Inflammatory macrophage treated with lipopolysaccharide for 1 hour (primary cell): ENCODE results near the gene SSTR4.

ENCODE experiments used
- DNase-seq, 2 donors: peaks; one replicate each; pipeline ENCODE4 v3.0.0-alpha.2; 2020 to 2022

Gene SSTR4

DNA sequence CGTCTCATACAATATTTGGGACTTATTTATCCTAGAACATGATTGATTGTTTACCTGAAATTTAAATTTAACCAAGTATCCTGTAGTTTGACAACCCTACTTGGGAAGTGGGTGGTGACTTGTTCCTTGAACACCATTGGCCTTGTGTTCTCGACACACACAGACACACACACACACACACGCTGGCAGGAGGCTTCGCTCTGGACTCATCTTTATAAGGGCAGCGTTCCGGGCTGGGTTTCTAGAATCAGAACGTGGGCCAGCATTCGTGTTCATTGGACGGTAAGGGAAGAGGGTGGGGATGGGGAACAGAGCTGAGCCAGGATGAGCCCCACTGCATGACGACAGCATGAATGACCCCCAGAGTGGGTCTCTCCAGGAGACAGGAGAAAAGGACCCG, 16.2 kb upstream of the SSTR4 start:
- no peak for DNase-seq

DNA sequence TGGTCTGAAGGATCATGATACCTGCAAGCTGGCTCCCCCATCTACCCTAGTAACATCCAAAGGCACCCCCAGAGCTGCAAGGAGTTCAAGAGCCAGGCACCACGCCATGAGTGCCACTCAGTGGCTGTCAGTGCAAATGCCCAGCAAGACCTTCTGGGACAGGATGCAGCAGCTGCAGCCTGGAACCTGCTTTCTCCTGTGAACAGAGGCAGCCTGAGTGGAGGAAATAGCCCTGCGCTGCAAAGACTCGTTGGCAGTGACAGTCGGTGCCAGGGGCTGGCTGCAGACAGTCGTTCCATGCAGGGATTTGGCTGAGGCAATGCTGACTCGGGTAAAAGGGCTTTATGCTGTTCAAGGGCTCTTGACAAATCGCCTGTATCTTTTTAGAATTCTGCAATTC, 15.7 kb upstream of the SSTR4 start:
- no peak for DNase-seq

DNA sequence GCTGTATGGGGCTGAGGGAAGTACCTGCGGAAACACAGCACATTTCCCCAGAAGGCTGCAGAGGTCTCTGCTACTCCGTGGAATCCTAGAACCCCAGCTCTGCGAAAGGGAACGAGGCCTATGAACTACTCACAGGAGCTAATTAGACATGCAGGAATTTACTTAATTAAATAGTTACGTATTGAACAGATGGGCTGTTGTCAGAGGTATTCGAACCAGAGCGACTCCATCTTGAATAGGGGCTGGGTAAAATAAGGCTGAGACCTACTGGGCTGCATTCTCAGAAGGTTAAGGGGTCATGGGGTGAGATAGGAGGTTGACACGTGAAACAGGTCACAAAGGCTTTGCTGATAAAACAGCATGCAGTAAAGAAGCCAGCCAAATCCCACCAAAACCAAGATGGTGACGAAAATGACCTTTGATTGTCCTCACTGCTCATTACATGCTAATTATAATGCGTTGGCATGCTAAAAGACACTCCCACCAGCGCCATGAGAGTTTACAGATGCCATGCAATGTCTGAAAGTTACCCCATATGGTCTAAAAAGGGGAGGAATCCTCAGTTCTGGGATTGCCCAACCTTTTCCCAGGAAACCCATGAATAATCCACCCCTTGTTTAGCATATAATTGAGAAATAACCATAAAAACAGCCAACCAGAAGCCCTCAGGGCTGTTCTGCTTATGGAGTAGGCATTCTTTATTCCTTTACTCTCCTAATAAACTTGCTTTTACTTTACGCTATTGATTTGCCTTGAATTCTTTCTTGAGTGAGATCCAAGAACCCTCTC, 14.7 kb upstream of the SSTR4 start:
- DNase-seq: no peak

DNA sequence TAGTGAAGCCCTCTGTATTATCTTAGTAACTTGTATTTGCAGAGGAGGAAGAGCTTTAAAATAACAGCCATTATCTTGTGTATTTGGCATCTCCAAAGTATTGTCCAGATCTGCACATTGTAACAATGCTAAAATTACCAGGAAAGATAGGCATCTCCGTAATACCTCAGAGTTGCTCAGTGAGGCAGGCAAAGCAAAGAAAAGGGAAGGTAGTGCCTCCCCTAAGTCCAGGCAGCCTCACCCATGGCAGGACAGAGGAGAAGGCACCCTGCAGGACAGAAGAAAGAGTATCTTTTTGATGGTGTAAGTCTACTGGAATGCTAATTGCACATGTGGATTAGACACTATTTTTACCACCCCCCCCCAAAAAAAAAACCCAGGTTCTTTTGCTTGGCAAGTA, 13.6 kb upstream of the SSTR4 start:
- no peak for DNase-seq

DNA sequence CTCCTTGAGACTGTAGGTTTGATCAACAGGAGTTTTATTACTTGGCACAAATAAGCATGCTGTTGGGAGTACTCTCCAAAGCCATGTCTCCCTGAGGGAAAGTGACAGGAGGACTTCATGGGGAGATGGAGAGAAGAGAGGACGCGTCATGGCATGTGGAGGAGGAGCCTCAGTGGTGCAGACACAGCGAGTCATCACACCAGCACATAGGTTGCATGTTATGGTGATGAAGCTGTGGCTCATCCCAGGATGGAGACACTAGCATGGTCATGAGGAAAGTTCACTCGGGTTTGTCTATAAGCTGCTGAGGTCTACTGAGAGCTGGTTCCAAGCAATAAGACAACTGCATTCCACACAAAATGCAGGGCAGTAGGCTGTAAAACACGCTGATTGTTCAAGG, 13.2 kb upstream of the SSTR4 start:
- no peak for DNase-seq

DNA sequence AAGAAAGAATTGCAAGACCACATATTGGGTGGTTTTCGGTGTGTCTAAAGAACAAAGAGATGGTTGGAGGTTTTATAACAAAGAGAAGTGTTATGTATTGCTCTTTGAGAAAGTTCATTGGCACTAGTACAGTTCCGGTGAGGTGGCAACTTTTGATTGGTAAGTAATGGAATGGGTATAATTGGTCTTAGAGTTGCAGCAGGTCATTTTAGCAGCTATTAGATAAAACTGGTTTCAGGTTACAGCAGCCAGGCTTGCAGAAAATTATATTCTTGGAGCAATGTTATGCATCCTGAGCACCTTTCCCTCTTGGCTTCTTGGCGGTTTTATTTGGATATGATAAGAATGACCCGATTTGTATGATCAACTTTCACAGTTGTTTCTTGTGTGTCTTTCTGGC, 12.3 kb upstream of the SSTR4 start:
- DNase-seq: no peak

DNA sequence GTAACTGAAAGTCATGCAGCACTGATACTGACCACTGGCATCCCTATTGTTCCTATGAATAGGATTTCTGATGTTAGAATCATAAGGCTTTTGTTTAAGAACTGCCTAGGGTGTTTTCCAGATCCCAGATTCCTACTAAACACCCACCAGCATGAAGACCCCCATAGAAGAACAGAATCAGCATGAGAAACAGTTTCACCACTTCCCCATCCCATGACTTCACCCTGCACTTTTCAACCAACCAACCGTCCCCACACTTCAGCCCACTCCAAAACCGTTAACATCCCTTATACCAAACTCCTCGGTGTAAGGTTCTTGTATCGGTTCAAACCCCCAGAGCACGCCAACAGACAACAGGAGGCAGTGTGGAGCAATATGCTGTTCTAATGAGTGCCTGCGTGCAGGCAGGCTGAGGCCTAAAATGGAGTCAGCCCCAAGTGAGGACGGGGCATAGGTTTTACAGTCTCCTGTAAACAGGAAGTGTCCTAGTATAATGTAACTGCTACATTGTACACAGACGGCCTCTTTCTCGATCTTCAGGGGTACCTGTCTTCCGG, 11.4 kb upstream of the SSTR4 start:
- no peak for DNase-seq

DNA sequence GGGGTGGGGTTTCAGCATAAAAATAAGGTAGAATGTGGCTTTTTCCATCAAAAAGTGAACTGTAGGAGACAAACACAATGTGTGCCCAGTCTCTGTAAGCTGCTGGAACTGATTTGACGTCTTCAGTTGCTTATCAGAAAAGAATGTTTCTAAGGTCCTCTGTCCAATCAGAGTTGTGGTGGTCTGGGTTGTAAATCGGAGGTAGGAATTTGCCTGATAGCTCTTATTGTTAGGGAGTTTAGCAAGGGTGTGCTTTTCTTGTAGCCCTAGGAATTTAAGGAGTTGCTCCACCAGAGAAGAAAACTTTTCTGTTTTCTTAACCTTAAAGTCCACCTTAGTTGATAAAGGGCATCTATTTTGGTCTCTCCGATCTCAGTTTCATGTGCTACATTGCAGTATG, 10.4 kb upstream of the SSTR4 start:
- DNase-seq: no peak

DNA sequence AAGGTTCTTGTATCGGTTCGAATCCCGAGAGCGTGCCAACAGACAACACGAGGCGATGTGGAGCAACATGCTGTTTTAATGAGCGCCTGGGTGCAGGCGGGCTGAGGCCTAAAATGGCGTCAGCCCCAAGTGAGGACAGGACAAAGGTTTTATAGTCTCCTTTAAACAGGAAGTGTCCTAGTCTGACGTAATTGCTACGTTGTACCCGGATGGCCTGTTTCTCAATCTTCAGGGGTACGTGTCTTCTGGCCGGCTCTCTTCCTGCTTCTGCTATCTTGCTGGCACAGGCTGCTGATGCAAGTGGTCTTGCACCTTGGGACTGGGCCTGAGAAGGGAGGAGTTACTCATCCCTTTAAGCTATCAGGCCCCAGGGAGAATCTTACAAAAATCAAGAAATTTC, 9.6 kb upstream of the SSTR4 start:
- DNase-seq: peak; percentile 81 to 86

DNA sequence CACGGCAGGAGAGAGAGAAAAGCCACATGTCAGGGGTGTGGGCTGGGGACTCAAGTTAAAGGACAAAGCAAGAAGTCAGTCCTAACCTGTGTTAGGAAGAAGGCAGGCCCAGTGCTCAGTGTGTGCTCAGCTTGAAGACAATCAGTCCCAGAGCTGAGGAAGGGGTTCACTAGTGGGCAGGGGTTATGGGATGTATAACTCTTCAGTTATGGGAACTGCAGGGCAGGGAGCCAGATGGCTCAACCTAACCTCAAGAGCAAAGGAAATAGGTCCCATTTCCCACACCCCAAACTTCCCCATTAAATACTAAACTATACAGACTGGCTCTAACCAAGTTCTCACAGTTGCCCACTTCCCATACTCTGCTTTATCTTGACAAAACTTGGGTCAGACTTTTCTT, 7.4 kb upstream of the SSTR4 start:
- DNase-seq: peak; percentile 59 to 60

DNA sequence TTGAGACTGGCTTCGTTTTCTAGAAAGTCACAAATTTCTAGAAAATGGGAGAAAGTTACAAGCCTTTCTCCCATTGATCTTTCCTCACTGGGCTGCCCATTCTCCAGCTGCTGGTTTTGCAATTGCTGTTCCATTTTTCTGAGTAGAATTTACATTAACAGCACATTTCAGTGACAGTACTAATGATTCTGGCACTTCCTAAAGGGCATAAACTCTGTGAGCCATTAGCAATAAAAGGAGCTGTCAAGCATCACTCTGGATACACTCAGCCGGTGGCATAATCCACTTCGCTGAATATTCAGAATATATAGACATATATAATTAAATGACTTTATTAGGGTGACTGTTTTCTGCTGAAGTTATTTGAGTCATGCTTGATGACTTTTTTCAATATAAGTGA, 6.7 kb upstream of the SSTR4 start:
- no peak for DNase-seq

DNA sequence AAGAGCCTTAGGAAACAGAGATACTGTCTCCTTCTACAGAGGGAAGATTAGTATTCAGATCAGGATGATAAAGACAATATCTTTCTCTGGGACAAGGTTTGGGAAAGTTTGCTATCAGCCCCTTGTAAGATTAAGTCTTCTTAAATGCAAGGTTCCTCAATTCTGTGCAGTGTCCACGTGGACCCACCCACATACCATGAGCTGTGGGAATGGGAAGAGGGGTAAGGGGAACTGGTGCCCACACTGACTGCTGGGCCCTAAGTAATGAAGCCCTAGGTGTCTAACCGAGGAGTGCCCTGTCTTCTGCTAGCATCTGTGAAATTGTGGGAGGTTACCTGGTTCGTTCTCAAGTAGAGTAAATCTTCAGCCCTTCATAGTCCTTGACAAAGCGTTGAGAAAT, 5.8 kb upstream of the SSTR4 start:
- peak; percentile 79 to 90 for DNase-seq

DNA sequence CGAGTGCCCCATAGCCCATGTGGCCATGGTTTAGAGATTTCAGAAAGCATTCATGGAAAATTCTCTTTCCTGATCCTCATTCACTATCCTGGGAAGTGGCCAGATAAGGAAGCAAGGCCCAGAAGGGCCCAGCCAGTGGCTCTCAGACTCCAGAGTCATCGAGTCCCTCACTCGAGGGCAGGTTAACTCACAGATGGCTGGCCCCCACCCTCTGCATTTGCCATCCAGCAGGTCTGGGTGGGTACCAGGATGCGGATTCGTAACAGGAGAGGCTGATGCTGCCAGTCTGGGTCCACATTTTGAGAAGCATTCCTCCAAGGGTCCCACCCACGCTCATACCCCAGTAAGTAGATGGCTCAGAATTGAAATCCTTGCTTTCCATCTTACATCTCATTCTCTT, 3.8 kb upstream of the SSTR4 start:
- DNase-seq: no peak

DNA sequence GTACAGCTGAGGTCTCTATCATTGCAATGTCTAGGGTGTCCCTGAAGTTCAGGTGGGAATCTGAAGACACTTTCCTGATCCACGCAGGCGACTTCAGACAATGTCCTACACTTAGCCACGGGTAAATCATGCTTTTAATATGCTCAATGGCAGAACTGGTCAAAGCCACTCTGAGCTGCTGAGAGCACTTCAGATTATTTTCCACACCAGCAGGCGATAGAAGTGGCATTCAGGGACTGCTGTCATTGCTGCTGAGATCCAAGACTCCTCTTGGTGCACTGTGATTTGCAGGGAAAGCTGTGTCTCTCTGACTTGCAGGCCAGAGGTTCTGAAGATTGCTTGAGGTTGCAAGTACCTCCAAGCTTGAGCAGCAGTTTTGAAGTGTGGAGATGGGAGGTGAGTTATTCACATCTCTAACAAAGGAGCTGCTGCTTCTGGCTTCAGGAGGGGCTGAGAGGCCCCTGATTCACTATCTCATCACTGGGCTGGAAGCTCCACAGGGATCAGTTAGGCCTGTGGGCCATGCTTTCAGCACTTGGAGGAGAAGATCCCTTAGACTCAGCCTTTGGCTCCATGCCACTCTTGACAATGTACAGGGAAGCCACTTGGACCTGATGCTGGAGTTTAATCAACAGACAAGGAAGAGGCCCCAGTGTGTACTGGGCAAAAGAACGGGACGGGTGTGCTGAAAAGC, 2.9 kb upstream of the SSTR4 start:
- DNase-seq: no peak

DNA sequence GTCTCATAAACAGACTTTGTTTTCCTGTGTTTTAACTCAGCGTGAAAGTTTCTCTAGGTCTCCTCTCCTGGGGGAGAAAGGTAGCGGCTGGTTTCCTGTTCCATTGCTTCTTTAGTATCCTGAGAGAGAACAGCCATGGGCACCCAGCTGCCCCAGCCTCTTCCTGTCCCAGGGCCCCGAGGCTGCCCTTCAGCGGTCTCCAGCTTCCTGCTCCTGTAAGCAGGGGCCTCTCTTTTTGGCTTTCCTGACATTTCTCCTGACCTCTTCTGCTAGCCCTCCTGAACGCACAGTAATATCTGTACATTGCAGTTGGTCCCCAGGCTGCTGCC, 2.4 kb upstream of the SSTR4 start:
- DNase-seq: no peak

DNA sequence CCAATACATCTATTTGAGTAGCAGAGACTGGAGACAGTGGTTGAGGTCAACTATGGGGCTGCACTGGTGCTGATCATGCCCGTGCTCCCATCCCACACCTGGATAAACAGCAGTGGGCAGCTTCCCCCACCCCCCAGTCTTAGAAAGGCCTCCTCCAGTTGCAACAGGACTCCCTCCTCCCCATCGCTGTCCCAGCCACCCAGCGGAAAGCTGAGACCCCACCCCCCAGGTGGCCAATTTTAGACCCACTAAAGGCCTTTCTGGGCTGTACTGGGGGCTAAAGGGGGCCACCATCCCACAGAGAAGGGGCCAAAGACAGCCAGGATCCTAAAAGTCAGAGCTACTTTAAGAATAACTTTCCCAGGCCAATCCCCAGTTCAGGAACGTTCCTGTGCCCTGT, 1.2 kb upstream of the SSTR4 start:
- no peak for DNase-seq

DNA sequence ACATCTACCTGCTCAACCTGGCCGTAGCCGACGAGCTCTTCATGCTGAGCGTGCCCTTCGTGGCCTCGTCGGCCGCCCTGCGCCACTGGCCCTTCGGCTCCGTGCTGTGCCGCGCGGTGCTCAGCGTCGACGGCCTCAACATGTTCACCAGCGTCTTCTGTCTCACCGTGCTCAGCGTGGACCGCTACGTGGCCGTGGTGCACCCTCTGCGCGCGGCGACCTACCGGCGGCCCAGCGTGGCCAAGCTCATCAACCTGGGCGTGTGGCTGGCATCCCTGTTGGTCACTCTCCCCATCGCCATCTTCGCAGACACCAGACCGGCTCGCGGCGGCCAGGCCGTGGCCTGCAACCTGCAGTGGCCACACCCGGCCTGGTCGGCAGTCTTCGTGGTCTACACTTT, 619 bp downstream of the SSTR4 start:
- no peak for DNase-seq

DNA sequence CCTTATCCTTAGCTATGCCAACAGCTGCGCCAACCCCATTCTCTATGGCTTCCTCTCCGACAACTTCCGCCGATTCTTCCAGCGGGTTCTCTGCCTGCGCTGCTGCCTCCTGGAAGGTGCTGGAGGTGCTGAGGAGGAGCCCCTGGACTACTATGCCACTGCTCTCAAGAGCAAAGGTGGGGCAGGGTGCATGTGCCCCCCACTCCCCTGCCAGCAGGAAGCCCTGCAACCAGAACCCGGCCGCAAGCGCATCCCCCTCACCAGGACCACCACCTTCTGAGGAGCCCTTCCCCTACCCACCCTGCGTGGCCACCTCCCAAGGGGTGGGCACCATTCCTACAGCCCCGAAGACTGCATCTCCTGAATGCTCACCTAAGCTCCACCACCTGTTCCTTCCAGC, 1.3 kb downstream of the SSTR4 start:
- no peak for DNase-seq

DNA sequence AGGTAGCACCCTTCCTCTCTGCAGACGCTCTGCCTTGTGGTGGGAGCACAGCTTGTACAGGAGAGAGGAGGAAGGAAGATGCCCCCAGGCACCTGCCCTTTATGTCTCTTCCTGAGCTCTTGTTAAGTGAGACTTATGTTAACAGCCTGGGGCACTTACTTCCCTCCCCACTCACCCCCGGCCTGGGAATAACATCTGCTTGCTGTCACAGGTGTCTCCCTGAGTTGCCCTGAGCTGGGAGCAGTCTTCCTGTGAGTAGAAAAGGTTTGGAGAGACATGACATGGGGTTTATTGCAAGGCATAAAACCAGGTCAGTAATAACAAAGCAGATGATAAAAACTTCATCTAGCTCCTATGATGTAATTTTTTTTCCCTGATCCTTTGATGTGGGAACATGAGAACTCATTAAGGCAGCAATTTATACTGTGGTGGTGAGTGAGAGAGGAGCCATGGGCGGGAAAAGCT, 1.9 kb downstream of the SSTR4 start:
- no peak for DNase-seq

DNA sequence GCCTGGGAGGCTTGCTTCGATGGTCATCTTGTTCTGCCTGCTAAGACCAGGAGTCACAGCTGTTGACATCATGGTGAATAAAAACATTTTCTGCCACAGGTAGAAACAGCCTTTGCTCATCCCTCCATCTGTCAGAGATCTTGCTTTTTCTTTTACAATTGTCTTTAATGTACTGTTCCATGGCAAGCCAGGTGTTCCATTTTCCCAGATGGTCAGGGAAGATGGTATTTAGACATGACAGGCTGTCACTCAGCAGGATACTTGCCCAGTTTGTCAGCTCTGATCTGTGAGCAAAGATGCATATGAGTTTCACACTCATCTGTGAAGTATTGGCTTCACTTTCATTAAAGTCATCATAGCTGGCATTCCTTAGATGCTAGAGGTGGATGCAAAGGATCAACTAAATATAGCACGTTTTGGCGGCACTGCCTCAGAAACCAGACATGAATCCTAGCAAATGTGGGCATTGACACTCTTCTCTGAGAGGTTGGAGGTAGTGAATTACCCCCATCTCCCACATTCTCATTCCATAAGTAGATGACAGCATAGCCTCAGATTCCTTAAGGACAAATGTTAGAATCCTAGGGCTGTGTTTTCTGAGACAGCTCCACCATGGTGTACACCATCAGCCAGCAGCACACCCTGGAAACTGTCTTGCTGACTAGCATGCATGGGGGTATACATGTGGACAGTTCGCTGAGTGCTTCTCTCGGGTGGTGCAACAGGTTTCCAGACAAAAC, 4.2 kb downstream of the SSTR4 start:
- no peak for DNase-seq

DNA sequence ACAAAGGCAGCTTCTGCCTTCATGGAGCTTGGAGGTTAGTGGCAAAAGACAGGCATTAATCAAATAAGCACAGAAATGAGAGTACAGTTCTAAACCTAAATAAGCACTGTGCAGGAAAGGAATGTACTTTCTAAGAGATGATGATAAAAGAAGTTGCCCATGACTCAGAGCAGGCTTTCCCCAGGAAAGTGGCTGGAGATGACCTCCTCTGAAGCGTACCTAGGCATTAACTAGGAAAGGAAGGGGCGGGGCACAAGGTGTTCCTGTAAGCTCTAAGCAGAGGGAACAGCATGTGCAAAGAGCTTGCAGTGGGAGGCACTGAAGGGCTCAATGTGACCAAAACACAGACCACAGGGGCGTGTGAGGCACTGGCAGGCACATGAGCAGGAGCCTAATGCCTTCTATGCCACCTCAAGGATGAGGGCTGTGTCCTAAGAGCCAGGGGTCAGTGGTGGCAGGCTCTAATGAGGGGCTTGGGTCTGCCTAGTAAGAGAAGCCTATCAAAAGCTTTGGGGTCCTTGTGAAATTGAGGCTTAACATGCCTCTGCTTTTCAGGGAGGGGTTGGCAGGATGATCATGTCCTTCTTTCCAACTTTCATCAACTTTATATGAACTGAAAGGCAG, 4.9 kb downstream of the SSTR4 start:
- DNase-seq: no peak

DNA sequence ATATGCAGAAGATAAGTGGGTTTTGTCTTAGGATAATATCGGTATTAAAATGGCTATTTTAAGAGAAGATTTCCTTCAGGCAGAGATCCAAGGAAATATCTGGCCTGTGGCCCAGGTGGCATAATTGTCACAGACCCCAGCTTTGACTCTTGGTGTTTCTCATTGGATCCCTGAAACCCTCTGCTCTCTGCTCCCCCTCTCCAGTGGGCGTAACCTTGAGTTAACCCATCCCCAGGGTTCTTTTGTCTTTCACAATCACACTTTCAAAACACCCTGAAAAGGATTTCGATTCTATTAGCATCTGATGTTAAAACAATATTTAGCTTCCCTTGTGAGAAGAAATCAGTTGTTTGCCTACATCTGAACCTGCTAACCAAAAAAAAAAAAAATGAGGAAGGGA, 7.2 kb downstream of the SSTR4 start:
- DNase-seq: no peak

DNA sequence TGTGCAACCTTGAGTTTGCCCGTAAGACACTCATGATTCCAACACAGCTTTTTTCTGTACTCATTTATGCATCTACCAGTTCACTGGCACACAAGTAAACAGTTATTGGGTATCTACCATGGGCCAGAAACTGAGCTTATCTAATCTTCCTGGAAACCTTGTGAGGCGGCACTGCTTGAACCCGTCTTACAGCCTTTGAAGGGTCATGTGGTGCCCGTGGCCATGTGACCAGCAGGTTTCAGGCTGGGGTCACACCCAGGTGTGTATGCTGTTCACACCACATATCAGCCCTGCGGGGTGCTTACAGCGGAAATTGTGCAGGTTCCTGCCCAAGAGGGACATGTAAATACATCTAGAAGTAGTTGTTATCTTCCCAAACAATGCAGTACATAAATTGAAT, 8.3 kb downstream of the SSTR4 start:
- no peak for DNase-seq
